Muscle of arm (tissue), 14 donors: ENCODE results near the gene RPN2. TPM values are rescaled to one million over a fixed set of nuclear protein-coding genes. Genes with fewer than 3 reads are reported as not detected.
"Not testable (repeated sequence)": the region's sequence is repeated elsewhere in the genome, so short reads cannot be mapped to it uniquely, and the experiment has no call there.

Experiments used
- DNase-seq: peaks from one replicate; pipeline ENCODE4 v3.0.0-alpha.2; 2013
- long read RNA-seq, 11 donors: transcript quantifications; one replicate each; lab custom pipeline, GENCODE V29; 2026
- polyA plus RNA-seq, 12 donors: library from polyadenylated mRNA; unstranded; fragments of 120-200 nt; gene quantifications; one replicate each; pipeline ENCODE4 v1.2.1, GENCODE V29; 2013; ENCODE audit not compliant: insufficient read length in 12 of 12

RPN2 gene
- 100 to 1,000 TPM in 11 of 12 donors, not detected in 1; 144 to 213 (median 167) TPM for polyA plus RNA-seq
- long read RNA-seq, donor 1, transcript RPN2-201 (17 exons, 2,515 nt): major isoform, 25 of 243 reads
- long read RNA-seq, donor 1, partial matches to known transcripts: 211 of 243 reads
- long read RNA-seq, donor 1, other reads (novel, unspliced or antisense): 5 of 243 reads
- long read RNA-seq, donor 2, transcript RPN2-201 (17 exons, 2,515 nt): major isoform, 44 of 156 reads
- long read RNA-seq, donor 2, partial matches to known transcripts: 95 of 156 reads
- long read RNA-seq, donor 2, other reads (novel, unspliced or antisense): 17 of 156 reads
- long read RNA-seq, donor 3, transcript RPN2-201 (17 exons, 2,515 nt): major isoform, 10 of 70 reads
- long read RNA-seq, donor 3, partial matches to known transcripts: 60 of 70 reads
- long read RNA-seq, donor 3, other reads (novel, unspliced or antisense): 0 of 70 reads
- long read RNA-seq, donor 4, transcript RPN2-201 (17 exons, 2,515 nt): major isoform, 7 of 44 reads
- long read RNA-seq, donor 4, partial matches to known transcripts: 37 of 44 reads
- long read RNA-seq, donor 4, other reads (novel, unspliced or antisense): 0 of 44 reads
- long read RNA-seq, donor 5, transcript RPN2-201 (17 exons, 2,515 nt): major isoform, 40 of 272 reads
- long read RNA-seq, donor 5, partial matches to known transcripts: 197 of 272 reads
- long read RNA-seq, donor 5, other reads (novel, unspliced or antisense): 35 of 272 reads
- long read RNA-seq, donor 6, transcript RPN2-201 (17 exons, 2,515 nt): major isoform, 16 of 63 reads
- long read RNA-seq, donor 6, partial matches to known transcripts: 45 of 63 reads
- long read RNA-seq, donor 6, other reads (novel, unspliced or antisense): 0 of 63 reads
- long read RNA-seq, donor 7, transcript RPN2-201 (17 exons, 2,515 nt): major isoform, 9 of 28 reads
- long read RNA-seq, donor 7, partial matches to known transcripts: 19 of 28 reads
- long read RNA-seq, donor 7, other reads (novel, unspliced or antisense): 0 of 28 reads
- long read RNA-seq, donor 8, transcript RPN2-201 (17 exons, 2,515 nt): major isoform, 20 of 148 reads
- long read RNA-seq, donor 8, partial matches to known transcripts: 119 of 148 reads
- long read RNA-seq, donor 8, other reads (novel, unspliced or antisense): 9 of 148 reads
- long read RNA-seq, donor 9, transcript RPN2-201 (17 exons, 2,515 nt): major isoform, 12 of 86 reads
- long read RNA-seq, donor 9, partial matches to known transcripts: 74 of 86 reads
- long read RNA-seq, donor 9, other reads (novel, unspliced or antisense): 0 of 86 reads
- long read RNA-seq, donor 10, transcript RPN2-201 (17 exons, 2,515 nt): major isoform, 30 of 137 reads
- long read RNA-seq, donor 10, partial matches to known transcripts: 93 of 137 reads
- long read RNA-seq, donor 10, other reads (novel, unspliced or antisense): 14 of 137 reads
- long read RNA-seq, donor 11, transcript RPN2-201 (17 exons, 2,515 nt): major isoform, 24 of 148 reads
- long read RNA-seq, donor 11, partial matches to known transcripts: 113 of 148 reads
- long read RNA-seq, donor 11, other reads (novel, unspliced or antisense): 11 of 148 reads

DNA sequence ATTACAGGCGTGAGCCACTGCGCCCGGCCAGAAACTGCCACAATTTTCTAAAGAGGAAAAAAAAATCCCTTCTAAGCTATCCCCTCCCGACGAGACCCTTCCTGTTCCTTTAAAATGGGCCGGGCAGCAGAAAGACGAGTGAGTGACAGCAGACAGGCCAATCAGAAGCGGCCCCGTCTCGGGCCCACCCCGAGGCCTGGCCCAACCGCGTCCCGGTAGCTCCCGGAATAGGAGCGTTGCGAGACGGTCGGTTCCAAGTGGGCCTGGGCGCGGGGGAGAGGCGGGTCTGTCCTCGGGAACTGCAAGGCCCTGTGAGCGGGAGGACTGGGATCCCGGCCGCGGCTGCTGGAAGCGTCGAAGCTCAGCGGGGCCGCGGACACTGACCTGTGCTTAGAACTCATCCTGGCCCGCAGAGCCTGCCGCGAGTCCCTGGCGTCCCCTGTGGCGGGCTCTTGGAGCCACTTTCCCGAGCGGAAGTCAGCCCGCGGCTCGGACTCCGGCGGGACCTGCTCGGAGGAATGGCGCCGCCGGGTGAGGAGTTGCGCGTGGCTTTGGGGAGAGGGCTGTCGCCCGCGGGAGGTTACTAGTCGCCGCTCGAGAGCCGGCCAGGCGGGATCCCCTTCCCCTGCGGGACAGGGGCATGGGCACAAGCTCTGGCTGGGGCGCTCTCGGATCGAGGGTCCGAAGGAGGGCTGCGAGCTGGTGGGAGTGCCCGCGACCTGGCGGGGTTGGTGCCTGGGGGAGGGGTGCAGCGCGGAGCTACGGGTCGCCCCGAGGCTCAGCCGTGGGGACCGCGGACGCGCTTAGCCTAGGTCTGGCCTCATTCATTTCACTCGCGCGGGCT, at the start of gene RPN2, which contains the start of gene MROH8:
TSS of gene RPN2 (plus strand) at position 492 of the 844 bp plus-strand sequence. CDS start at position 519, 27 bp downstream.
TSS of gene MROH8 (minus strand) at position 710 of the 844 bp plus-strand sequence.
- peak; percentile 99 for DNase-seq

DNA sequence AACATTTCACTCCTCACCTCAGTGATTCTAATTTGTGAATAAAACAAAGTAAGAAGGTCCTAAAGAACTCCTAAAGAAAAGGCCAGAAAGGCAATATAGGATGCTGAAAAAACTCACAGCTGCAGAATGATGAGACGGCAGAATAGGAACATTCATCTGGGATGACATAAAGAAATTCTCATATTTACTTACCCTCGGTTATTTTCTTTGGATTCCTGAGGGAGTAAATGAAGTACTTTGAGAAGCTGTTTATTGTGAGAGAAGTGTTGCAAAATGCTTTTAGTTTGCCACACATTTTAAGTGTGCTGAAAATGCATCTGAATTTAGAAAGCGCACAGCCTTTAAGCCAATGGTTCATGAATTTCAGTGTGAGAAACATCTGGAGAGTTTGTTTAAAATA, 47.6 kb upstream of the RPN2 start:
- no peak for DNase-seq

DNA sequence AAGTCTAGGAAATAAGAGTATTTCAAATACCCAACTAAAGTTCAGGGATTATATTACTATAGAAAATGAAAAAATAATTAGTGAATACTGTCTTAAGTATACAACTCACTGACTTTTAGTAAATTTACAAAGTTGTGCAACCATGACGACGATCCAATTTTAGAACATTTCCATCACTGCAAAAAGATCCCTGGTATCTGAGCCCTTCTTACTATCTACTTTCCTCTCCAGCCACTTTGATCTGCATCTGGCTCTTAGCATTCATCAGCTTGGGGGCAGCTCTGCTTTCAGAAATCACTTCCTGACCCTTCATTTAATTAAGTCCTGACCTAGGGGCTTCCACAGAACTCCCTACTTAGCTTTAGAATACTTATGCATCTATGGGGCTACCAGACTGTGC, 45.2 kb upstream of the RPN2 start:
- DNase-seq: no peak

DNA sequence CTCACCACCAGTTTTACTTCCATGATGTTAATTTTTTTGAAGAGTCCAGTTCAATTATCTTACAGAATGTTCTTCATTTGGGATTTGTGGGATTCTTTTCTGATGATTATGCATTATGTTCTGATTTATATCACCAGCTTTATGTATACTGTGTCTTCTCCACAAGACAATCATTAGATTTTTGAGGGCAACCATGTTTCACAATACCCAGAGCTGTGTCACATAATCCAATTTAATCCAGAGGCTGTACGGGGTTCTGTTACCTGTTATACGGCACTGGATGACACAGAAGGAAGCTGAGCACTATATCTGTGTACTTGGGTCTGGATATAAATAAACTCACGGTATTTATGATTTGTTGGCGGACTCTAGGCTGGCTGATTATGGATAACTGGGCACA, 41.6 kb upstream of the RPN2 start:
- no peak for DNase-seq

DNA sequence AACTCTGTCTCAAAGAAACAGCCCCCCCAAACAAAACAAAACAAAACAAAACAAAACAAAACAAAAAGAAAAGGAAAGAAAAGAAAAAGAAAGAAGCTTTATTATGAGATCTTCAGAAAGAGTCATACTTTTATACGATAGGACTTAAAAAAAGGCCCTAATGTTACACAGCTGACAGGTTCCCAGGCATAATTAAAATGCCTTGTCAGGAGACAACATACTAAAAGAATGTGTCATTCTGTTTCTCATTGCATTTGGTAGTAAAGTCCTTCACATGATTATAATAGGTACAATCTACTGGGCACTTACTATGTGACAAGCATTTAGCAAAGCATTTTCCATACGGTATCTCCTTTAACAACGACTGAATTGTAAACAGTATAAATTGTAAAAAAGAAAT, 36.4 kb upstream of the RPN2 start:
- no peak for DNase-seq

DNA sequence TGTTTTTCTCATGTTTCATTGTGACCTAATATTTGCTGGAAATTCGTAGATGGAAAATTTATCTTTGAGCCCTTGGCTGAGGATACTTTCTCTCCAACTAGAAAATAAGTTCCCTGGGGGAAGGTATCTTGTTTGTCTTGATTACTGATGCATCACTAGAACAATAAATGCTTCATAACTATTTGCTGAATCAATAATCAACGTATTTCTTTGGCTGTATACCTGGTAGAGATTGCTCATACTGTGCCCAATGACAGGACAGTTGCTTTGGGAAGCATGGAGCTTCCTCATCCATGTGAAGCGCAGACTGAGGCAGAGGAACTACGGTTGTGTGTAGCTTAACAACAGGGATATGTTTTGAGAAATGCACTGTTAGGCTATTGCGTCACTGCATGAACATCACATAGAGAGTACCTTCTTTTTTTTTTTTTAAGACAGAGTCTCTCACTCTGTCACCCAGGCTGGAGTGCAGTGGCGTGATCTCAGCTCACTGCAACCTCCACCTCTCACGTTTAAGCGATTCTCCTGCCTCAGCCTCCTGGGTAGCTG, 34.2 kb upstream of the RPN2 start:
- no peak for DNase-seq

DNA sequence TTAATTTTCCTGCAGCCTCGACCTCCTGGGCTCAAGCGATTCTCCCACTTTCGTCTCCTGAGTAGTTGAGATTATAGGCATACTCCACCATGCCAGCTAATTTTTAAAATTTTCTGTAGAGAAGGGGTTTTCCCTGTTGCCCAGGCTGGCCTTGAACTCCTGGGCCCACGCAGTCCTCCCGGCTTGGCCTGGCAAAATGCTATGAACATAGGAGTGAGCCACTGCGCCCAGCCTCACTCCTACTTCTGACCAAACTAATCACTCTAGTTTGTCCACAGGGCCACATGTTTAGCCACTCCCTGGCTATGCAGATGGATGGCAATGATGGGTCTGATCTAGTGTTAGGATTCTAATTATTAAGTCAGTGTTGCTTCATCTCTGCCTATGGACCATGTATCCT, 31.9 kb upstream of the RPN2 start:
- DNase-seq: no peak

DNA sequence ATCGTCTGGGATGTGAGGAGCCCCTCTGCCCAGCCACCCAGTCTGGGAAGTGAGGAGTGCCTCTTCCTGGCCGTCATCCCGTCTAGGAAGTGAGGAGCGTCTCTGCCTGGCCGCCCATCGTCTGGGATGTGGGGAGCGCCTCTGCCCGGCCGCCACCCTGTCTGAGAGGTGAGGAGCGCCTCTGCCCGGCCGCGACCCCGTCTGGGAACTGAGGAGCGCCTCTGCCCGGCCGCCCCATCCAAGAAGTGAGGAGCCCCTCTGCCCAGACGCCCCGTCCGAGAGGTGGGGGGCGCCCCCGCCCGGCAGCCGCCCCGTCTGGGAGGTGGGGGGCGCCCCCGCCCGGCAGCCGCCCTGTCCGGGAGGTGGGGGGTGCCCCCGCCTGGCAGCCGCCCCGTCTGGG, 28.3 kb upstream of the RPN2 start:
- not testable (repeated sequence) for DNase-seq

DNA sequence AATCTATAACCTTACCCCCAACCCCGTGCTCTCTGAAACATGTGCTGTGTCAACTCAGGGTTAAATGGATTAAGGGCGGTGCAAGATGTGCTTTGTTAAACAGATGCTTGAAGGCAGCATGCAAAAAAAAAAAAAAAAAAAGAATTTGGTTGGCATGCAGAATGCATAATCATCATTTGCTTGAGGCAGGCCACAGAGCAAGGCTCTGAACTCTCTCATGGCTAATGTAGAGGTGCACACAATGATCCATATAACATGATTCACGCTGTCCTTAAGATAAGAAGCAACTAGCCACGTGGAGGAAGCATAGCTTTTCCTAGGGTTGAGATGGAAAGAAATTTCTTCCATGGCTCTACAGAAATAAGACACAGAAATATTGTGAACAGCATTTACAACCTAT, 27.6 kb upstream of the RPN2 start:
- no peak for DNase-seq

DNA sequence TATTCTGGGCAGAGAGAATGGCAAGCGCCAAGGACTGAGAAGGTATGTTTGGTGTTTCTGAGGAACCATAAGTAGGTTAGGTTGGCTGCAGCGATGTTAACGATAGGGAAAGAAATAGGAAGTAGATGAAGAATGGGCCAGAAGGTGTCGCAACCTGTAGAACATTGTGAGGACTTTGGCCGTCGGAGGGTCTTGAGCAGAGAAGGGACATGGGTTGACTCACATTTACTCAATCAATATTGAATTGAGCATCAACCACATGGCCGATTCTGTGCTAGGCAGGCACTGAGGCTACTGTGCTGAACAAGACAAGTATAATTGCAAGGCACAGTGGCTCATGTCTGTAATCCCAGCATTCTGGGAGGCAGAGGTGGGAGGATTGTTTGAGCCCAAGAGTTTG, 26.8 kb upstream of the RPN2 start:
- DNase-seq: no peak

DNA sequence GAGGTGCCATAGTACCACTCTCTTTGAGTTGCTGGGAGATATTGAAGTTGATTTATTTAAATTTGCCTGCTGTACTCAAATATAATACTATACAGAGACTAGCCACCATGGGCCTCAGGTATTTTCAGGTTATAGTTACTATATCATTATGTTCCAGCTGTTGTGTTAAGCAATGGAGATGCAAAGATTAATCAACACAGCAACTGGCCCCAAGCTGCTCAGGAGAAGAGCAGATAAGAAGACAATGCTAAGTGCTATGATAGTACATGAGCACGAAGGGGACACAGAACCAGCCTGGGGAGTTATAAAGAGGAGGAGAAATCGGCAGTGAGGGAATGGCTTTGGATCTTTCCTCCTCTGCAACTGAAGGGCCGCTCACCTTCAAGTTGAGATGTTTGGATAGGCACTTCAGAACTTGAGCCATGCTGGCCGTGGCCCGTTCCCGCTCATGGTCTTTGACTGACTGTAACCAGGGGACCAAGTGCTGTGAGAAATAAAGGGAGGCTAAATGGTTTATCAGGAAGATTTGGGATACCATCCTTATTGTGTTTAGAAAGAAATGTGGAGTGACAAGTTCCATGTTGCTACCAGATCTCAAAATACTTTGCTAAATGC, 24.3 kb upstream of the RPN2 start:
- DNase-seq: no peak

DNA sequence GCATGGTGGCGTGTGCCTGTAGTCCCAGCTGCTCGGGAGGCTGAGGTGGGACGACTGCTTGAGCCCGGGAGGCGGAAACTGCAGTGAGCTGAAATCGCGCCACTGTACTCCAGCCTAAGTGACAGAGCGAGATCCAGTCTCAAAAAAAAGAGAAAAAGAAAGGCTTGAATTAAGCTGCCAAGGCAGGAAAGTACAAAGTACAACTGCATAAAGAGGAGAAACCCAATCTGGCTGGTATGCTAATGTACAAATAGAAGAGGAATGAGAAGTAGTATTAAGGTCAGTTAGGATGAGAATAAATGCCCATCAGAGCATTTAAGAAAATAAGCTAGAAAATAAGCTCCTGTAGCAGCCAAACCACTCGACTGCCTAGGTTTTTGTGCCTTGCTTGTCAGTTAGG, 23.1 kb upstream of the RPN2 start:
- DNase-seq: no peak

DNA sequence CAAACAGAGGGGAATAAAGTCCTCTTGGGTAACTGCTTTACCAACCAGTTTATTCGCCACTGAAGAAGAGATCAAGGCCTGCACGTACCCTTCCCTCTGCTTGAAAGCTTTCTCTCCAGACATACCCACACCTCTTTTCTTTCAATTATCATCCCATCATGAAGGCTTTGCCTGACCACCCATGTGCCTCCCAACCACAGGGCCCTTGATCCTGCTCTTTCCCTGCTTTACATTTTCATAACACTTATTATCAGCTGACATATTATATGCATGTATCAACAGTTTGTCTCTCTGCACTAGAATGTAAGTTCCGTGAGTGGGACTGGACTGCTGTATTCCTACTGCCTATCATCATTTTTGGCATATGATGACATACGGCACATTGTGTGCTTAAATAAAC, 20.9 kb upstream of the RPN2 start:
- DNase-seq: no peak

DNA sequence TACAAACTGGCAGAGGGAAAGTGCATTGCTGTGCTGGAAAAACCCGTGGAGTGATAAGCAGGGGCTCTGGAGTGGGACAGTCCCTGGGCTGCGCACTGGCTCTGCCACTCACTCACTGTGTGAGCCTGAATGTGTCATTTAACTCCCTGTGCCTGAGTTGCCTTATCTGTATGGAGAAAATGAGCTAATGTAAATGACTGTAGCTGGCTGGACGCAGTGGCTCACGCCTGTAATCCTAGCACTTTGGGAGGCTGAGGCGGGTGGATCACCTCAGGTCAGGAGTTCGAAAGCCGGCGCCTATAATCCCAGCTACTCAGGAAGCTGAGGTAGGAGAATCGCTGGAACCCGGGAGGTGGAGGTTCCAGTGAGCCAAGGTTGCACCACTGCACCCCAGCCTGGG, 18.4 kb upstream of the RPN2 start:
- no peak for DNase-seq

DNA sequence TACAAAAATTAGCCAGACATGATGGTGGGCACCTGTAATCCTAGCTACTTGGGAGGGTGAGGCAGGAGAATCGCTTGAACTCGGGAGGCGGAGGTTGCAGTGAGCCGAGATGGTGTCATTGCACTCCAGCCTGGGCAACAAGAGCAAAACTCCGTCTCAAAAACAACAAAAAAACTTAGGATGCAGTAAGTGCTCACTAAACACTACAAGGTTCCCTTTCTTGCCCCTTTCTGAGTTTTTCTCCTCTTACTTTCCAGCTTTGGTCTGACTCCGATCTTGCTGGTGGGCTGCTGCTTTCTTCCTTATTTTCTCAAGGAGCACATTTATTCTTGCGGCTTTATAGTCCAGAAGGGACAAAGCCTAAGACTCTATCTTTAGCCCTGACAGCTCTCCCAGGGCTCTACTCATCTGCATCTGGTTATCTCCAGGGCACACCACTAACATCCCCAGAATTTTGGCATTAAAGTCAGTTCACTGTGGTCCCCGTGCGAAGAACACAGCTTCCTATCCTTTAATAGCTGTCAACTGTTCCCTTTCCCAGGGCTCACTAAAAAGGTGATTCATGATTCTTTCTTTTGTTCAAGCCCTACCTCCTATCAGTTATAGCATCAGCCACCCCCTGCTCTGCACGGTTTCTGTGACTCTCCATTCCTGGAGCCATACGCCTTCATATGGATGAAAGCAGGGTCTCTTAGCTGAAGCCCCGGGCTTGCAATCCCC, 17.1 kb upstream of the RPN2 start:
- no peak for DNase-seq

DNA sequence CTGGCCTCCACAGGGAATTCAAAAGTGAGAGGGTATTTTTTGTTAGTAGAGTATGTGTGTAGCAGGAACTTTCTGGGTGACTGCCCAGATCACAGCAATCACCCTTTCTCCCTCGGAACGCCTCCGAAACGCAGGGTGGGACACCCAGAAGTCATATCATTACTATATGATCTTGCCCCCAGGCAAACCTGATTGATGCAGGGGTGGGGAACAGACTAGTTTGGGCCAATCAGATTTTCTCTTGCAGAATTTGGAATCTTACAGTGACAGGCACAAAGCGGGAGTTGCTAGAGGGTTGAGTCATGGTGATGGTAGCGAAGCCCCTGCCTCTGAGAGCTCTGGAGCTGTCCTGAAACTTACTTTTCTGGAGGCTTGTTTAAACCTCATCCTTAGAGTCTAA, 16.5 kb upstream of the RPN2 start:
- no peak for DNase-seq

DNA sequence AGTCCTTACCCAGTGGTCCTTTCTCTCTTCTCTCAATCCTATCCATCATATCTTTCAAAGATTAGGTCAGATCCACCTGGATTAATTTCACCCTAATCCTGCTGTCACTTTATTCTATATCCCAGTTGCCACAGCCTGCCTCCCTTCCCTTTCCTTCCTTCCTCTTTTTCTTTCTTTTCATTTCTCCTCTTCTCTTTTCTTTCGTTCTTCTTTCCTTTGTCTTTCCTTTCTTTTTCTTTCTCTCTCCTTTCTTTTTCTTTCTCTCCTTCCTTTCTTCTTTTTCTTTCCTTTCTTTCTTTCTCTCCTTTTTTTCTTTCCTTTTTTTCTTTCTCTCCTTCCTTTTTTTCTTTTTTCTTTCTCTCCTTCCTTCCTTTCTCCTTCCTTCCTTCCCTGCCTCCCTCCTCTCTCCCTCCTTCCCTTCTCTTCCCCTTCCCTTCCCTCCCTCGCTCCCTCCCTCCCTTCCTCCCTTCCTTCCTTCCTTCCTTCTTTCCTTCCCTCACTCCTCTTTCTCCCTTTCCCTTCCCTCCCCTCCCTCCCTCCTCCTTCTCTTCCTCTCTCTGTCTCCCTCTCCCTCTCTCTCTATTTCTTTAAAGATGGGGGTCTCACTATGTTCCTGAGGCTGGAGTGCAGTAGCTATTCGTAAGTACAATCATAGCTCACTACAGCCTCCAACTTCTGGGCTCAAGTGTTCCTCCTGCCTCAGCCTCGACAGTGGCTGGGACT, 15.1 kb upstream of the RPN2 start:
- DNase-seq: no peak

DNA sequence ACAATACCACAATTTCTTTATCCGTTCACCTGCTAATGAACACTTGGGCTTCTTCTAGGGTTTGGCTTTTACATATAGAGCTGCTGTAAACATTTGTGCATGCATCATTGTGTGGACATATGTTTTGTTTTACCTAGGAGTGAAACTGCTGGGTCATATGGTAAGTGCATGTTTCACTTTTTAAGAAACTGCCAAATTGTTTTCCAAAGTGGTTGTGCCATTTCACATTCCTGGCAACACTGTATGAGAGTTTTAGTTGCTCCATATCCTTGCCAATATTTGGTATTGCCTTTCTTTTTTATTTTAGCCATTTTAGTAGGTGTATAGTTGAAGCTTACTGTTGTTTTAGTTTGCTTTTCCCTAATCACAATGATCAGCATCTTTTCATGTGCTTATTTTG, 14.1 kb upstream of the RPN2 start:
- DNase-seq: no peak
